HuH-7 (cell line): ENCODE data around the gene A4GNT.
"Not testable (repeated sequence)": the region's sequence is repeated elsewhere in the genome, so short reads cannot be mapped to it uniquely, and the experiment has no call there.

Experiments used
- DNase-seq: peaks from one replicate; pipeline ENCODE4 v3.0.0; 2011; ENCODE audit warnings: low spot score

The A4GNT gene

GRCh38 chr3:138118612-138119422, 13.4 kb downstream of the A4GNT start:
- peak; percentile 77 for DNase-seq

GRCh38 chr3:138114988-138115971, 16.9 kb downstream of the A4GNT start, which contains the start of gene DZIP1L:
Gene DZIP1L, minus strand, starts transcription at chr3:138115608. Its CDS starts 11,637 bp downstream, at chr3:138103971.
- DNase-seq: peak; percentile 59

GRCh38 chr3:138114431-138114918, 17.7 kb downstream of the A4GNT start:
- DNase-seq: peak; percentile 27

- no peak for DNase-seq
These were observed 18.9 kb downstream of the A4GNT start for GRCh38 chr3:138113326-138113725.

GRCh38 chr3:138112362-138112761, 19.8 kb downstream of the A4GNT start:
- no peak for DNase-seq

- DNase-seq: no peak
These were observed 26.6 kb downstream of the A4GNT start for GRCh38 chr3:138105598-138105997.

GRCh38 chr3:138103466-138103865, 28.7 kb downstream of the A4GNT start:
- DNase-seq: no peak

GRCh38 chr3:138101351-138101940, 30.7 kb downstream of the A4GNT start:
- DNase-seq: not testable (repeated sequence)

GRCh38 chr3:138099417-138099816, 32.8 kb downstream of the A4GNT start:
- no peak for DNase-seq

GRCh38 chr3:138097192-138098172, 34.7 kb downstream of the A4GNT start:
- peak; percentile 56 for DNase-seq

GRCh38 chr3:138093721-138094120, 38.5 kb downstream of the A4GNT start:
- no peak for DNase-seq

- DNase-seq: no peak
These were observed 40.2 kb downstream of the A4GNT start for GRCh38 chr3:138092023-138092422.

- DNase-seq: no peak
These were observed 43.1 kb downstream of the A4GNT start for GRCh38 chr3:138089091-138089490.

- not testable (repeated sequence) for DNase-seq
These were observed 46.4 kb downstream of the A4GNT start for GRCh38 chr3:138085745-138086144.

GRCh38 chr3:138084196-138084595, 48.0 kb downstream of the A4GNT start:
- DNase-seq: no peak

GRCh38 chr3:138082992-138083386, 49.2 kb downstream of the A4GNT start:
- DNase-seq: no peak

- DNase-seq: no peak
These were observed 49.9 kb downstream of the A4GNT start for GRCh38 chr3:138082085-138082991.

- no peak for DNase-seq
These were observed 50.7 kb downstream of the A4GNT start for GRCh38 chr3:138081371-138082084.

- no peak for DNase-seq
These were observed 52.3 kb downstream of the A4GNT start for GRCh38 chr3:138079901-138080300.
